Ecto neural progenitor cell (in vitro differentiated cells): Measurements from ENCODE around the gene OTUD3.
"Not testable (repeated sequence)": the region's sequence is repeated elsewhere in the genome, so short reads cannot be mapped to it uniquely, and the experiment has no call there.

Source experiments
- DNase-seq: peaks from one replicate; pipeline ENCODE4 v3.0.0-alpha.2; 2018; ENCODE audit warnings: low spot score

Gene OTUD3

GRCh38 chr1:19920132-19920710 is 38.0 kb downstream of the OTUD3 start:
- no peak for DNase-seq

GRCh38 chr1:19921310-19921709 is 39.1 kb downstream of the OTUD3 start:
- DNase-seq: no peak

GRCh38 chr1:19922015-19922688 is 40.0 kb downstream of the OTUD3 start:
- no peak for DNase-seq

GRCh38 chr1:19923137-19923952 is 41.1 kb downstream of the OTUD3 start, which contains the start of gene PLA2G2E:
Gene PLA2G2E (minus strand): TSS chr1:19923617. CDS start chr1:19923559, 58 bp downstream.
- no peak for DNase-seq

- DNase-seq: no peak
Measured at GRCh38 chr1:19923953-19924346, 41.8 kb downstream of the OTUD3 start.

GRCh38 chr1:19925342-19926070 is 43.3 kb downstream of the OTUD3 start:
- no peak for DNase-seq

- DNase-seq: no peak
Measured at GRCh38 chr1:19926296-19927129, 44.3 kb downstream of the OTUD3 start.

- DNase-seq: not testable (repeated sequence)
Measured at GRCh38 chr1:19927130-19927421, 44.9 kb downstream of the OTUD3 start.

- no peak for DNase-seq
Measured at GRCh38 chr1:19932866-19933265, 50.7 kb downstream of the OTUD3 start.

GRCh38 chr1:19934336-19934735 is 52.1 kb downstream of the OTUD3 start:
- DNase-seq: no peak

- DNase-seq: no peak
Measured at GRCh38 chr1:19936061-19936750, 54.0 kb downstream of the OTUD3 start.

GRCh38 chr1:19938472-19938871 is 56.3 kb downstream of the OTUD3 start:
- DNase-seq: no peak

- no peak for DNase-seq
Measured at GRCh38 chr1:19940486-19941205, 58.5 kb downstream of the OTUD3 start.

GRCh38 chr1:19941206-19941568 is 59.0 kb downstream of the OTUD3 start:
- DNase-seq: no peak

- DNase-seq: no peak
Measured at GRCh38 chr1:19942088-19942487, 59.9 kb downstream of the OTUD3 start.

- no peak for DNase-seq
Measured at GRCh38 chr1:19942657-19943056, 60.5 kb downstream of the OTUD3 start.

GRCh38 chr1:19945914-19946313 is 63.7 kb downstream of the OTUD3 start:
- no peak for DNase-seq

GRCh38 chr1:19946331-19946751 is 64.1 kb downstream of the OTUD3 start:
- no peak for DNase-seq

- DNase-seq: no peak
Measured at GRCh38 chr1:19946971-19947370, 64.8 kb downstream of the OTUD3 start.

- no peak for DNase-seq
Measured at GRCh38 chr1:19949016-19949415, 66.8 kb downstream of the OTUD3 start.
